H1 (cell line): Measurements from ENCODE around the gene NPTX1. TPM values are rescaled to one million over a fixed set of nuclear protein-coding genes. Genes with fewer than 3 reads are reported as not detected.

Experiments used
- CREB1 ChIP-seq: IDR thresholded peaks from 2 replicates; pipeline ENCODE4 v1.6.1; 2012; ENCODE audit warnings: inconsistent platforms
- polyA plus RNA-seq, 7 experiments: library from polyadenylated mRNA; depleted of rRNA in 3 of 7; stranded (reverse) in 5 of 7; unstranded in 2 of 7; fragments of >200 nt in 5 of 7; fragments of 200-250 nt in 2 of 7; gene quantifications; 1 replicate in 5 of 7; 2 replicates in 1 of 7; 4 replicates in 1 of 7; pipeline versions ENCODE4 v1.2.1 to v1.2.3, GENCODE V29; 2011 to 2013; ENCODE audit warnings: missing spikeins in 2 of 7, mixed read lengths in 2 of 7
- total RNA-seq: library from RNA; stranded (reverse); fragmentation: NEBNext Ultra II Directional; extraction: Animal tissue kit (Norgen Biotek cat#: 25700); gene quantifications from 2 replicates; pipeline ENCODE4 v1.2.1, GENCODE V29; 2021

The NPTX1 gene
- total and polyA plus RNA-seq, 2 of the 8 experiments (the other 6 are each of a cell fraction or from before 2014, with no cell fraction given), result 12.0 to 17.9 TPM

DNA sequence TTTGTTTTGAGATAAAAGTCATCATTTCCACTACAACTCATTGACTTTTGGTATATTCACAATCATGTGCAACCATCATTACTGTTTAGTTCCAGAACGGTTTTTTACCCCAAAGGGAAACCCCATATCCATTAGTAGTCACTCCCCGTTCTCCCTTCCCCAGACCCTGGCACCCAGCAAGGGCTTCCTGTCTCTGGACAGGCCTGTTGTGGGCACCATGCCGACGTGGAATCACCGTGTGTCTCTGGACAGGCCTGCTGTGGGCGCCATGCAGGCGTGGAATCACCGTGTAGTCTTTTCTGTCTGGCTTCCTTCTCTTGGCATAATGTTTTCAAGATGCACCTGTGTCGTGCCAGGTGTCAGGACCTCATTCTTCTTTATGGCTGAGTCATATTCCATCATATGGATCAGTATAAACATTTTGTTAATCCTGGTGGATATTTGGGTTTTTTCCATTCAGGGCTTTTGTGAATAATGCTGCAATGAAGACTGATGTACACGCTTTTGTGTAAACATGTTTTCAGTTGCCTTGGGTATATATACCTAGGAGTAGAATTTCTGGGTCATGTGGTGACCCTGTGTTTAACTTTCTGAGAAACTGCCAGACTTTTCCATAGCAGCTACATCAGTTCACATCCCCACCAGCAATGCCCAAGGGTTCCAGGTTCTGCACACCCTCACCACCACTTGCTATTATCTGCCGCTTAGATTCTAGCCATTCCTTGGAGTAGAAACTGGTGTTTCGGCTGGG lies 42.3 kb downstream of the NPTX1 start (continued):
- no peak for TF ChIP-seq CREB1
